Hepatic stellate cell (primary cell): ENCODE measurements around the gene ABLIM1.
A peak's percentile ranks its signal among the peaks of the same experiment; 100 is the strongest.

Experiments
- DNase-seq: peaks from one replicate; pipeline ENCODE4 v3.0.0; 2011; ENCODE audit warnings: low spot score

ABLIM1 gene

GRCh38 chr10:114458216-114458920 is 199.7 kb downstream of the ABLIM1 start:
- no peak for DNase-seq

- DNase-seq: no peak
Measured at GRCh38 chr10:114453576-114453975, 204.5 kb downstream of the ABLIM1 start.

GRCh38 chr10:114448897-114449296 is 209.2 kb downstream of the ABLIM1 start:
- DNase-seq: no peak

DNA sequence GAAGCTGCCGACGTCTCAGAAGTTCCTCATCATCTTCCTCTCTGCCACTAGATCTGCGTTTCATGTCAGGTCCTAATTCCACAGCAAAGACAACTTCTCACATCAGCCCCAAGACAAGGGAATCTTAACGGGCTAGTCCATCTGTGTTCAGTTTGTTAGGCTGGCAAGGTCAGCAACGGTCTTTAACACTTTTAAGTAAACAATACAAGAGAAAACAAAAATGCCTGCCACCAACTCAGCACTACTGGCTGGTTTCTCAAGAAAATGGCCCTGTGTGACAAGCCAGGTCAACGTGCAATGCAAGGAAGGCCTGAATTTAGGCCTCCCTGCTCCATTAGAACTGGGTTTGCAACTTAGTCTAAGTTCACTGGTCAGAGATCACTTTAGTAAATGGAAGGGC is 212.7 kb downstream of the ABLIM1 start:
- no peak for DNase-seq

- DNase-seq: no peak
Measured at GRCh38 chr10:114444819-114445218, 213.3 kb downstream of the ABLIM1 start.

GRCh38 chr10:114442091-114442630 is 215.9 kb downstream of the ABLIM1 start:
- no peak for DNase-seq

DNA sequence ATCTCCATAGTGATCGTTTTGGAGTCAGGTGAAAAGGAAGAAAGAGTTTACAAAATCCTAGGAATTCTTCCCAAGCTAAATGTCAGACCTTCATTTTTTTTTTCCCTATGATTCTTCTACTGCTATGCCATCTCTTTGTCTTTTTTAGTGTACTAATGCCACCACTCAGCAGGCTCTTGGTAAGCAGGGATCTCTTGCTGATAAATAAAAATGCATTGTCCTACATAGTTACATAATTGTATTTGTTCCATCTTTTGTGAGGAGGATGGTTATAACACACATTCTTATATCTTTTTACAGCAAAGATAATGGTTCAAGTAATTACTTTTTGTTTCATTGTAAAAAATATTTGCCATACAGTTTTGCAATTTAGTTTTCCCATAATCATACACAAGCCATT is 217.0 kb downstream of the ABLIM1 start:
- no peak for DNase-seq

- peak; percentile 44 for DNase-seq
Measured at GRCh38 chr10:114437473-114438292, 220.4 kb downstream of the ABLIM1 start.

DNA sequence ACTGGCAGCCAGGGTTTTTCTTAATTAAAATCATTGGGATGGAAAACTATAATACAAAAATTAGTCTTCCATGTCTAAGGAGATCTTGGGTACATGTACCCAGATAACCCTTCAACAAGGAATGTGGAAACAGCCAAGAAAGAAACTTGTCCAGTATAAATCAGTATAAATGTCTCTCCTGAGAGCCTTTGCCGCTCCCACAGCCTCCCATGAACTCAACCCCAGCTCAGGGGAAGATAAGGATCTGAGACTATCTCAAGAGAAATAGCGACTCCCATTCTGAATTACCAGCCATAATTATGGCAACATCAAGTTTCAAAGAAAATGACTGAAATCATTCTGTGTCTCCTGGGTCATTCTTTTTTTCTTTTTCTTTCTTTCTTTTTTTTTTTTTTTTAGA is 221.1 kb downstream of the ABLIM1 start:
- DNase-seq: no peak

DNA sequence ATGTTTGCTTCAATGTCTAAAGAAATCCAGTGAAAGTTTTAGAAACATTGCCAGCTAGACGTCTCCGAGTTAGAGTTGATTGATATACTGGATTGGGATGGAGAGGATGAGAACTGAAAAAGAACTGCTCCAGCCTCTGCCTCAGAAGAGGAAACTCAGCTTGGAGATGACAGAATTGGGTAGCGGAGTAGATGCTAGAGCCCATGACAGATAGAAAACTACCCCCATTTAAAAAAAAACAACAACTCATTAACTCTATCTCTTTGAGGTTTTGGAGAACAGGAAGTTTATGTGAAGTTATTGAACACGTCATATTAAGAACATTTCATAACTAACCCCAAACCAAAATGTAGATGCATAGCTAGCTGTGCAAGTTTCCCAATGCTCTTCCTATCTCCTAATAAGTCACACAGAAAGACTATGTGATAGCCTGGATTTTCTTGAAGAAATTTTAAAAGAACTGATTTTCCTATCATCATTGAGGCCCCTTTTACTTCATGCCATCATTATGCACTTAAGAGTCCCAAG is 225.4 kb downstream of the ABLIM1 start:
- no peak for DNase-seq

- DNase-seq: no peak
Measured at GRCh38 chr10:114431414-114432135, 226.5 kb downstream of the ABLIM1 start.

- no peak for DNase-seq
Measured at GRCh38 chr10:114430688-114431413, 227.2 kb downstream of the ABLIM1 start.

- DNase-seq: no peak
Measured at GRCh38 chr10:114429581-114430335, 228.3 kb downstream of the ABLIM1 start.

DNA sequence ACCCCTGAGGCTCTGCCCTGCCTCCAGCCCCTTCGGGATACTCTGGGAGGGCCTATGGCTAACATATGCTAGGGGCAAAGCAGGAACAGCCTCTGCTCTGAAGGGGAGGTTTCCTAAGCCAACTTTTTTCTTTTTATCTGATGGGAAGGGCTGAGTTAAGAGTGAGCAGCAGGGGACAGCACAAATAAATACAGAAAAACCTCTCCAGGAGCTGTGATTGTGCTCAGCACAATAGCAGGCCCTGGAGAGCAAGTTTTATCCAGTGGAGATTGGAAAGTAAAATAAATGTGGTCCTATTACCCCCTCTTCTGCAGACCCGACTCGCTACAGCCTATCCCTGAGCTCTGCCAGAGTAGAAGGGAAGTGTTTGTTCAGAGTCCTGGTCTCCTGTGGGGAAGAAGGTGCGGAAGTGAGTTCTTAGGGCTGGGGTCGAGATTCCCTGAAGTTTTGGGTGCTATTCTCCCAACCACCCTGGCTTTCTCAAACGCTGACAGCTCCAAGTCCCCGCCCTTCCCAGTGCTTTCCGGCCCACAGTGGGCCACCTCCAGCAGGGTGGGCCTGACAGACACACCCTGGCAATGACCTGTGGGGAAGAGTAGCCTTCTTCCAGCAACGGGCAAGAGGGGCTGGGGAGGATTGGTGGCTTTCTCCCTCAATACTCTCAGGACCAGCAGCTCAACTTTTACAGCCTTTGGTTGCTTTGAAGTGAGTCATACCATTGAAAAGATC is 230.8 kb downstream of the ABLIM1 start:
- DNase-seq: no peak

DNA sequence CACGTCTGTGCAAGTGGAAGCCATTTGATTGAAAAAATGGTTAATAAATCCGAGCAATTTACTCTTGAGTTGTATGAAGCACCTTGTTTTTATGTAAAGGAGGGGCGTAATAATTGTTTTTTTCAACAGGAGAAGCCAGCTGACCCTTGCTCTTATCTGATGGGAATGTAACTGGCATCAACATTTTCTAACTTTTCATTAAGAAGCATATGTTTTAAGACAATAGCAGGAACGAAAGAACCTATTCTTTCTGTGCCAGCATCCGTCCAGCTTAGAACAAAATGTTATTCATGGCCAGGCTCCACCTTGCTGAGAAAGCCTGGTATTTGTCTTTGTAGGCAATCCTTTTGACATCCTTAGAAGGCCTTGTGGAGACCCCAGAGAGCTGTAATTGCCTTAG is 231.6 kb downstream of the ABLIM1 start:
- no peak for DNase-seq

- DNase-seq: no peak
Measured at GRCh38 chr10:114420811-114421485, 237.1 kb downstream of the ABLIM1 start.

DNA sequence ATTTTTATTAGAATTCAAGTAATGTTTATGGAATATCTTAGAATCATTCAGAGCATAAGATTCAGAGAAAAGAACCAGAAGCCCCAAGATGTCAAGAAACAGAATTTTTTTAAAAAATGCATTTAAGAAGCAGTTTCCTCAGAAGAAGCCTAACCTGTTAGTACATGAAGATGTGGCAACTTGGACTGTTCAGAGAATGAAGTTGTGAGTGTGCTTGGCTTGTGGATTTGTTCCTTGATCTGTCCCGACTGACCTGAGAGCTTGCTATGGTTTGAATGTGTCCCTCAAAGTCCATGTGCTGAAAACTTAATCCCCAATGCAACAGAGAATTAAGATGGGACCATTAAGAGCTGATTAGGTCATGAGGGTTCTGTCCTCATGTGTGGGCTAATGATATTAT is 240.0 kb downstream of the ABLIM1 start:
- no peak for DNase-seq

DNA sequence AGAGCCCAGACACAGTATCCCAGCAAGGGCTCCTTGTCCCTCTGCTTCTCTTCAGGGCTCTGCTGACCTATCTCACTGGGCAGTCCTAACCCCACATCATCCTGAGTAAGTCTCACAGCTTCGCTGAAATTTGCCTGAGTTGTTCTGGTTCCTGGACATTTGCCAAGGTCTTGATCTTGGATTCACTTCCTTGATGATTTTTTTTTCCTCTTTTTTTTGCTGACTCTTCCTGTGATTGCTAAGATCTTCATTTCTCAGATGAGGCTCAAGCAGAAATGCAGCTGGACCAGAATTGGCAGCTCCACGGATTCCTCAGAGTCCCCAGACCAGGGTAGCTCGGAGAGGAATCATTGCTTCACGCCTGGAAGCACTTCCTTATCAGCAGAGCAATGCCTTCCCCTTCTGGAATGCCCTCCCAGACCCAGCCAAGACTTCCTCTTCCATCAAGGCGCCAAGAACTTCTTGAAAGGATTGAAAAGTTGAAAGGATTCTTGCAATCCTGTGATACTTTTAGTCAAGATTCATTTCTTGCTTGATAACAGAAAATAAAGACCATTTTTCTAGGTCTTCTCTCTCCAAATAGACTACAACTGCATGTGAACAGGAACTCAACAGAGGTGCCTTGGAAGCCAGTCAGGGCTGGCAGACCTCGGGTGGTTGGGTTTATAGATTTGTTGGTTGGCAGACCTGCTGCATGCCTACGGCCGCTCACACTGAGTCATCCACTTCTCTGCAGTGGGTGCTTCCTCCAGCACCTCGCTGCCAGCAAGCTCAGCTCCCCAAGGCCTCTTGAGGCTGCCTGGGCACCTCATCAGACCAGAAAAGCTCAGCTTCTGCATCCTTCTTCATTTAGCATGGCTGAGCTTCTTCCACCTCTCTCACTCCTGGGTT is 244.9 kb downstream of the ABLIM1 start:
- DNase-seq: no peak
